Effector memory CD8-positive, alpha-beta T cell (primary cell): Measurements from ENCODE around the gene SF3B3.

Experiments used
- ATAC-seq: fragments of 150-1000 bp; cut with Tn5 transposase; replicated peaks from 2 replicates; pipeline ENCODE4 v1.10.0; 2021; ENCODE audit warnings: mild to moderate bottlenecking, moderate library complexity
- DNase-seq, 3 experiments: peaks; one replicate each; pipeline ENCODE4 v3.0.0; 2021
- H3K27ac Mint-ChIP-seq, 2 donors: one replicate each; pipeline ENCODE4 v1.8.0; 2022; ENCODE audit warnings: mild to moderate bottlenecking in 2 of 2, mixed read lengths in 2 of 2, moderate library complexity in 2 of 2
- H3K27me3 Mint-ChIP-seq, 2 donors: one replicate each; pipeline ENCODE4 v1.8.0; 2022; ENCODE audit warnings: mixed read lengths in 2 of 2
- H3K36me3 Mint-ChIP-seq: one replicate; pipeline ENCODE4 v1.8.0; 2022; ENCODE audit warnings: mild to moderate bottlenecking, moderate library complexity, mixed read lengths; ENCODE audit not compliant: insufficient read depth
- H3K4me1 Mint-ChIP-seq, 2 donors: one replicate each; pipeline ENCODE4 v1.8.0; 2022; ENCODE audit warnings: low read depth in 2 of 2, mixed read lengths in 2 of 2
- H3K4me3 Mint-ChIP-seq, 2 donors: one replicate each; pipeline ENCODE4 v1.8.0; 2022; ENCODE audit warnings: mild to moderate bottlenecking in 2 of 2, mixed read lengths in 2 of 2, moderate library complexity in 2 of 2
- H3K9me3 Mint-ChIP-seq, 2 donors: one replicate each; pipeline ENCODE4 v1.8.0; 2022; ENCODE audit warnings: mixed read lengths in 2 of 2

SF3B3 gene

GRCh38 chr16:70592106-70592571 lies 68.5 kb downstream of the SF3B3 start:
- Mint-ChIP-seq H3K4me3 (no peak overlapping the region), H3K9me3 (no peaks in the 10 kb centered on the region), H3K36me3 (peaks cover 3% of the 10 kb centered on the region), H3K27ac (no peak overlapping the region), H3K4me1 (peaks cover 0 to 2% of the 10 kb centered on the region in 2 donors), H3K27me3 (peaks cover 5 to 17% of the 10 kb centered on the region in 2 donors)
- ATAC-seq (no peak), DNase-seq (no peak)

- Mint-ChIP-seq H3K9me3 (no peaks in the 10 kb centered on the region), H3K27me3 (peaks cover 5 to 17% of the 10 kb centered on the region in 2 donors), H3K4me1 (peaks cover 0 to 2% of the 10 kb centered on the region in 2 donors), H3K36me3 (peaks cover 3% of the 10 kb centered on the region), H3K4me3 (no peak overlapping the region), H3K27ac (no peak overlapping the region)
- no peak for DNase-seq
- no peak for ATAC-seq
These were observed 69.9 kb downstream of the SF3B3 start for GRCh38 chr16:70593544-70593943.

GRCh38 chr16:70594569-70594968 lies 71.0 kb downstream of the SF3B3 start:
- no peak for ATAC-seq
- no peaks in the 10 kb centered on the region for H3K9me3 Mint-ChIP-seq
- H3K36me3 Mint-ChIP-seq, result peaks cover 3% of the 10 kb centered on the region
- no peaks in the 10 kb centered on the region for H3K4me1 Mint-ChIP-seq
- H3K4me3 Mint-ChIP-seq, result no peak overlapping the region
- no peak overlapping the region for H3K27ac Mint-ChIP-seq
- no peak for DNase-seq
- H3K27me3 Mint-ChIP-seq, result peaks cover 5 to 17% of the 10 kb centered on the region in 2 donors

- DNase-seq (no peak), ATAC-seq (no peak)
- Mint-ChIP-seq H3K4me3 (no peak overlapping the region), H3K27ac (peak overlapping the region in 1 of 2 donors; percentile 19), H3K36me3 (peaks cover 3% of the 10 kb centered on the region), H3K4me1 (no peaks in the 10 kb centered on the region), H3K27me3 (peaks cover 7 to 16% of the 10 kb centered on the region in 2 donors), H3K9me3 (no peaks in the 10 kb centered on the region)
These were observed 73.7 kb downstream of the SF3B3 start for GRCh38 chr16:70597135-70597835.

GRCh38 chr16:70598937-70599503 lies 75.4 kb downstream of the SF3B3 start:
- Mint-ChIP-seq H3K36me3 (peaks cover 5% of the 10 kb centered on the region), H3K4me1 (no peaks in the 10 kb centered on the region), H3K27ac (no peak overlapping the region), H3K9me3 (no peaks in the 10 kb centered on the region), H3K27me3 (peaks cover 7 to 16% of the 10 kb centered on the region in 2 donors), H3K4me3 (no peak overlapping the region)
- ATAC-seq (no peak), DNase-seq (no peak)

GRCh38 chr16:70600730-70601129 lies 77.1 kb downstream of the SF3B3 start:
- no peaks in the 10 kb centered on the region for H3K9me3 Mint-ChIP-seq
- H3K27me3 Mint-ChIP-seq, result peaks cover 7 to 16% of the 10 kb centered on the region in 2 donors
- no peak for DNase-seq
- H3K4me1 Mint-ChIP-seq, result no peaks in the 10 kb centered on the region
- no peak overlapping the region for H3K27ac Mint-ChIP-seq
- H3K4me3 Mint-ChIP-seq, result no peak overlapping the region
- H3K36me3 Mint-ChIP-seq, result peaks cover 3% of the 10 kb centered on the region
- ATAC-seq, result no peak

- Mint-ChIP-seq H3K9me3 (no peaks in the 10 kb centered on the region), H3K4me1 (no peaks in the 10 kb centered on the region), H3K27me3 (peaks cover 7 to 16% of the 10 kb centered on the region in 2 donors), H3K27ac (no peak overlapping the region), H3K36me3 (peaks cover 3% of the 10 kb centered on the region), H3K4me3 (no peak overlapping the region)
- no peak for DNase-seq
- no peak for ATAC-seq
These were observed 78.3 kb downstream of the SF3B3 start for GRCh38 chr16:70601576-70602575.

- H3K9me3 Mint-ChIP-seq, result no peaks in the 10 kb centered on the region
- DNase-seq, result no peak
- H3K4me3 Mint-ChIP-seq, result no peak overlapping the region
- ATAC-seq, result no peak
- H3K27me3 Mint-ChIP-seq, result peaks cover 7 to 16% of the 10 kb centered on the region in 2 donors
- H3K4me1 Mint-ChIP-seq, result no peaks in the 10 kb centered on the region
- no peak overlapping the region for H3K27ac Mint-ChIP-seq
- peaks cover 3% of the 10 kb centered on the region for H3K36me3 Mint-ChIP-seq
These were observed 79.2 kb downstream of the SF3B3 start for GRCh38 chr16:70602831-70603230.

- no peaks in the 10 kb centered on the region for H3K4me1 Mint-ChIP-seq
- H3K36me3 Mint-ChIP-seq, result peaks cover 3% of the 10 kb centered on the region
- no peak for ATAC-seq
- H3K27me3 Mint-ChIP-seq, result peaks cover 7 to 20% of the 10 kb centered on the region in 2 donors
- H3K27ac Mint-ChIP-seq, result peak overlapping the region in 1 of 2 donors; percentile 61
- no peak for DNase-seq
- H3K4me3 Mint-ChIP-seq, result no peak overlapping the region
- no peaks in the 10 kb centered on the region for H3K9me3 Mint-ChIP-seq
These were observed 81.0 kb downstream of the SF3B3 start for GRCh38 chr16:70604407-70605282.

GRCh38 chr16:70605283-70605657 lies 81.7 kb downstream of the SF3B3 start:
- Mint-ChIP-seq H3K27ac (no peak overlapping the region), H3K27me3 (peaks cover 2 to 20% of the 10 kb centered on the region in 2 donors), H3K4me1 (no peaks in the 10 kb centered on the region), H3K9me3 (no peaks in the 10 kb centered on the region), H3K4me3 (no peak overlapping the region), H3K36me3 (peaks cover 3% of the 10 kb centered on the region)
- ATAC-seq (no peak), DNase-seq (no peak)

GRCh38 chr16:70608521-70608920 lies 84.9 kb downstream of the SF3B3 start:
- Mint-ChIP-seq H3K4me1 (no peaks in the 10 kb centered on the region), H3K27ac (no peak overlapping the region), H3K27me3 (peaks cover 0 to 17% of the 10 kb centered on the region in 2 donors), H3K36me3 (no peaks in the 10 kb centered on the region), H3K9me3 (no peaks in the 10 kb centered on the region), H3K4me3 (no peak overlapping the region)
- DNase-seq (no peak), ATAC-seq (no peak)

- Mint-ChIP-seq H3K27me3 (peaks cover 0 to 17% of the 10 kb centered on the region in 2 donors), H3K36me3 (no peaks in the 10 kb centered on the region), H3K27ac (no peak overlapping the region), H3K9me3 (no peaks in the 10 kb centered on the region), H3K4me1 (no peaks in the 10 kb centered on the region), H3K4me3 (no peak overlapping the region)
- DNase-seq, result no peak
- ATAC-seq, result no peak
These were observed 86.9 kb downstream of the SF3B3 start for GRCh38 chr16:70610273-70611223.
